Loucy (cell line): ENCODE data around the gene PDCD5.
"Not testable (repeated sequence)": the region's sequence is repeated elsewhere in the genome, so short reads cannot be mapped to it uniquely, and the experiment has no call there.

ENCODE experiments used
- H2AFZ ChIP-seq: fragments of 200-600 bp; sonication (generic); 2 replicates; pipeline ENCODE4 v1.6.0; 2016; ENCODE audit warnings: antibody characterized with exemption, mild to moderate bottlenecking, low read length, moderate library complexity
- H3F3A ChIP-seq: fragments of 200-600 bp; 2 replicates; pipeline ENCODE4 v1.6.0; 2016; ENCODE audit warnings: antibody characterized with exemption, low read depth, mild to moderate bottlenecking
- H3K27me3 ChIP-seq: fragments of 200-600 bp; sonication (generic); 2 replicates; pipeline ENCODE4 v1.6.1; 2014; ENCODE audit warnings: low read length, mild to moderate bottlenecking; ENCODE audit not compliant: insufficient read depth, poor library complexity, severe bottlenecking
- H3K36me3 ChIP-seq: fragments of 200-600 bp; sonication (generic); 2 replicates; pipeline ENCODE4 v1.6.1; 2016; ENCODE audit warnings: low read length; ENCODE audit not compliant: insufficient read depth
- H3K4me1 ChIP-seq: fragments of 200-600 bp; sonication (generic); 2 replicates; pipeline ENCODE4 v1.5.1; 2014; ENCODE audit warnings: low read length, mild to moderate bottlenecking; ENCODE audit not compliant: insufficient read depth, poor library complexity, severe bottlenecking
- H3K4me2 ChIP-seq: fragments of 200-600 bp; sonication (generic); 2 replicates; pipeline ENCODE4 v1.6.0; 2014; ENCODE audit warnings: antibody characterized with exemption, low read length, low read depth, mild to moderate bottlenecking; ENCODE audit not compliant: poor library complexity, severe bottlenecking
- H3K4me3 ChIP-seq: fragments of 200-600 bp; sonication (generic); 2 replicates; pipeline ENCODE4 v1.5.1; 2014; ENCODE audit warnings: low read length, mild to moderate bottlenecking, mixed read lengths; ENCODE audit not compliant: poor library complexity, severe bottlenecking
- H3K79me2 ChIP-seq: fragments of 200-600 bp; sonication (generic); 2 replicates; pipeline ENCODE4 v1.6.1; 2014; ENCODE audit warnings: low read length; ENCODE audit not compliant: insufficient read depth
- H3K9ac ChIP-seq: fragments of 200-600 bp; sonication (generic); 2 replicates; pipeline ENCODE4 v1.6.0; 2014; ENCODE audit warnings: mild to moderate bottlenecking, low read depth, low read length, moderate library complexity; ENCODE audit not compliant: poor library complexity, severe bottlenecking
- H3K9me2 ChIP-seq: fragments of 200-600 bp; sonication (generic); replicated peaks from 2 replicates; pipeline ENCODE4 v1.6.1; 2016; ENCODE audit warnings: low read depth, low read length, mixed read lengths
- H3K9me3 ChIP-seq: fragments of 200-600 bp; sonication (generic); 2 replicates; pipeline ENCODE4 v1.6.1; 2014; ENCODE audit warnings: mild to moderate bottlenecking, antibody characterized with exemption, low read length, low read depth; ENCODE audit not compliant: insufficient read depth
- H4K20me1 ChIP-seq: fragments of 200-600 bp; sonication (generic); 2 replicates; pipeline ENCODE4 v1.6.0; 2014; ENCODE audit warnings: antibody characterized with exemption, low read length, mild to moderate bottlenecking; ENCODE audit not compliant: insufficient read depth, poor library complexity, severe bottlenecking
- CTCF ChIP-seq: fragments of 200-600 bp; sonication (generic); conservative IDR thresholded peaks from 2 replicates; pipeline ENCODE4 v1.5.1; 2014; ENCODE audit warnings: mild to moderate bottlenecking, antibody characterized with exemption, low read length
- EZH2phosphoT487 ChIP-seq: fragments of 200-600 bp; IDR thresholded peaks from 2 replicates; pipeline ENCODE4 v1.6.1; 2018; ENCODE audit warnings: antibody characterized with exemption, mild to moderate bottlenecking, moderate library complexity, borderline replicate concordance

PDCD5 gene

GRCh38 chr19:32539240-32539916 is 41.6 kb upstream of the PDCD5 start:
- Histone ChIP-seq H3F3A (no peaks in the 10 kb centered on the region), H3K9ac (no peak overlapping the region), H3K27me3 (no peaks in the 10 kb centered on the region), H3K9me3 (no peaks in the 10 kb centered on the region; the same call in 1 of the 2 replicates), H3K4me2 (no peak overlapping the region), H4K20me1 (no peaks in the 10 kb centered on the region), H3K36me3 (no peaks in the 10 kb centered on the region), H3K9me2 (no peaks in the 10 kb centered on the region), H3K4me1 (no peaks in the 10 kb centered on the region), H3K79me2 (no peaks in the 10 kb centered on the region), H3K4me3 (no peak overlapping the region), H2AFZ (no peak overlapping the region)
- TF ChIP-seq CTCF (no peak), EZH2phosphoT487 (no peak)

GRCh38 chr19:32540621-32541020 is 40.4 kb upstream of the PDCD5 start:
- TF ChIP-seq EZH2phosphoT487 (no peak), CTCF (no peak)
- H3K79me2 ChIP-seq: no peaks in the 10 kb centered on the region
- H3K4me2 ChIP-seq: no peak overlapping the region
- no peak overlapping the region for H3K4me3 ChIP-seq
- H3K9ac ChIP-seq: no peak overlapping the region
- no peak overlapping the region for H2AFZ ChIP-seq
- H3K36me3 ChIP-seq: no peaks in the 10 kb centered on the region
- no peaks in the 10 kb centered on the region for H3K27me3 ChIP-seq
- no peaks in the 10 kb centered on the region; the same call in 1 of the 2 replicates for H3K9me3 ChIP-seq
- H3F3A ChIP-seq: no peaks in the 10 kb centered on the region
- H4K20me1 ChIP-seq: no peaks in the 10 kb centered on the region
- no peaks in the 10 kb centered on the region for H3K9me2 ChIP-seq
- H3K4me1 ChIP-seq: no peaks in the 10 kb centered on the region

- H3K9ac ChIP-seq, H3K4me2 ChIP-seq, H2AFZ ChIP-seq, H3K27me3 ChIP-seq, H3K9me2 ChIP-seq, H3K79me2 ChIP-seq, H3K36me3 ChIP-seq, H3K9me3 ChIP-seq, H3K4me3 ChIP-seq, H4K20me1 ChIP-seq, H3F3A ChIP-seq, H3K4me1 ChIP-seq: not testable (repeated sequence)
Observed at GRCh38 chr19:32541376-32541775, 39.6 kb upstream of the PDCD5 start.
